H9 (cell line): ENCODE measurements around the gene FBXO42. TPM values are rescaled to one million over a fixed set of nuclear protein-coding genes. Genes with fewer than 3 reads are reported as not detected.

Experiments used
- DNase-seq: peaks from one replicate; pipeline ENCODE4 v3.0.0-alpha.2; 2017
- H2AFZ ChIP-seq: one replicate; pipeline ENCODE4 v1.6.1; 2013; ENCODE audit warnings: mild to moderate bottlenecking, low read length, control low read depth, moderate library complexity
- H2AK5ac ChIP-seq: 2 replicates; pipeline ENCODE4 v1.6.1; 2013; ENCODE audit warnings: low read length, control low read depth, mixed read lengths; ENCODE audit not compliant: insufficient read length
- H2BK120ac ChIP-seq: one replicate; pipeline ENCODE4 v1.6.1; 2013; ENCODE audit warnings: low read depth, mild to moderate bottlenecking, low read length, control low read depth, inconsistent platforms; ENCODE audit not compliant: poor library complexity, severe bottlenecking
- H2BK12ac ChIP-seq: 2 replicates; pipeline ENCODE4 v1.6.1; 2013; ENCODE audit warnings: low read length, control low read depth, mixed read lengths, low read depth; ENCODE audit not compliant: insufficient read length
- H2BK15ac ChIP-seq: 2 replicates; pipeline ENCODE4 v1.6.1; 2013; ENCODE audit warnings: low read depth, low read length, control low read depth
- H2BK20ac ChIP-seq: one replicate; pipeline ENCODE4 v1.6.1; 2013; ENCODE audit warnings: low read depth, mild to moderate bottlenecking, low read length, control low read depth, inconsistent platforms; ENCODE audit not compliant: poor library complexity, severe bottlenecking
- H2BK5ac ChIP-seq: 2 replicates; pipeline ENCODE4 v1.6.1; 2013; ENCODE audit warnings: low read length, control low read depth, mixed read lengths; ENCODE audit not compliant: insufficient read length
- H3K14ac ChIP-seq: 2 replicates; pipeline ENCODE4 v1.6.1; 2013; ENCODE audit warnings: low read length, control low read depth; ENCODE audit not compliant: insufficient read depth
- H3K18ac ChIP-seq: 2 replicates; pipeline ENCODE4 v1.6.1; 2013; ENCODE audit warnings: low read depth, mild to moderate bottlenecking, mixed read lengths, low read length, control low read depth; ENCODE audit not compliant: insufficient read length
- H3K23ac ChIP-seq: 2 replicates; pipeline ENCODE4 v1.6.1; 2013; ENCODE audit warnings: low read length, control low read depth, mixed read lengths, low read depth; ENCODE audit not compliant: insufficient read length
- H3K23me2 ChIP-seq: 2 replicates; pipeline ENCODE4 v1.6.1; 2013; ENCODE audit warnings: low read depth, mild to moderate bottlenecking, mixed read lengths, low read length, control low read depth; ENCODE audit not compliant: insufficient read length, poor library complexity, severe bottlenecking
- H3K27ac ChIP-seq: 2 replicates; pipeline ENCODE4 v1.5.1; 2013; ENCODE audit warnings: low read length, control low read depth, mixed read lengths, low read depth; ENCODE audit not compliant: insufficient read length
- H3K27me3 ChIP-seq: 2 replicates; pipeline ENCODE4 v1.6.1; 2013; ENCODE audit warnings: low read length, control low read depth, inconsistent platforms; ENCODE audit not compliant: insufficient read depth
- H3K4ac ChIP-seq: 2 replicates; pipeline ENCODE4 v1.6.1; 2013; ENCODE audit warnings: low read depth, mild to moderate bottlenecking, control low read depth, inconsistent platforms, low read length, moderate library complexity
- H3K4me1 ChIP-seq: 2 replicates; pipeline ENCODE4 v1.6.1; 2013; ENCODE audit warnings: low read length, control low read depth, inconsistent platforms; ENCODE audit not compliant: insufficient read depth
- H3K4me2 ChIP-seq: 2 replicates; pipeline ENCODE4 v1.6.1; 2013; ENCODE audit warnings: low read length, control low read depth, mixed read lengths; ENCODE audit not compliant: insufficient read length, insufficient read depth
- H3K56ac ChIP-seq: 2 replicates; pipeline ENCODE4 v1.6.1; 2013; ENCODE audit warnings: low read depth, mild to moderate bottlenecking, mixed read lengths, low read length, control low read depth; ENCODE audit not compliant: insufficient read length
- H3K79me1 ChIP-seq: 2 replicates; pipeline ENCODE4 v1.6.1; 2013; ENCODE audit warnings: low read depth, mild to moderate bottlenecking, moderate library complexity, low read length, control low read depth, inconsistent platforms; ENCODE audit not compliant: insufficient read depth, poor library complexity, severe bottlenecking
- H3K79me2 ChIP-seq: 2 replicates; pipeline ENCODE4 v1.6.1; 2013; ENCODE audit warnings: low read length, control low read depth, inconsistent platforms; ENCODE audit not compliant: insufficient read depth
- H3K9ac ChIP-seq: 2 replicates; pipeline ENCODE4 v1.6.1; 2013; ENCODE audit warnings: low read length, control low read depth, mixed read lengths; ENCODE audit not compliant: insufficient read length; ENCODE audit errors: extremely low read depth
- H3K9me3 ChIP-seq: one replicate; pipeline ENCODE4 v1.6.1; 2013; ENCODE audit warnings: low read depth, low read length, inconsistent platforms; ENCODE audit not compliant: control insufficient read depth
- H3T11ph ChIP-seq: one replicate; pipeline ENCODE4 v1.6.1; 2013; ENCODE audit warnings: mild to moderate bottlenecking, low read length, control low read depth, inconsistent platforms
- H4K20me1 ChIP-seq: one replicate; pipeline ENCODE4 v1.6.1; 2013; ENCODE audit not compliant: control insufficient read depth, insufficient read length, insufficient read depth
- H4K5ac ChIP-seq: 2 replicates; pipeline ENCODE4 v1.6.1; 2013; ENCODE audit warnings: low read depth, mild to moderate bottlenecking, mixed read lengths, low read length, control low read depth; ENCODE audit not compliant: insufficient read length
- H4K8ac ChIP-seq: replicated peaks from 2 replicates; pipeline ENCODE4 v1.6.1; 2013; ENCODE audit warnings: low read length, control low read depth, mixed read lengths, low read depth; ENCODE audit not compliant: insufficient read length
- H4K91ac ChIP-seq: 2 replicates; pipeline ENCODE4 v1.6.1; 2013; ENCODE audit warnings: low read depth, mild to moderate bottlenecking, moderate library complexity, mixed read lengths, low read length, control low read depth; ENCODE audit not compliant: insufficient read length
- H3K27ac Mint-ChIP-seq, 3 experiments: 2 replicates in 2 of 3; 3 replicates in 1 of 3; pipeline ENCODE4 v1.8.0; 2020 to 2021; ENCODE audit warnings: mixed read lengths in 3 of 3, mild to moderate bottlenecking in 1 of 3, moderate library complexity in 1 of 3
- H3K27me3 Mint-ChIP-seq: 2 replicates; pipeline ENCODE4 v1.8.0; 2021; ENCODE audit warnings: low read depth, mild to moderate bottlenecking, moderate library complexity, mixed read lengths
- H3K36me3 Mint-ChIP-seq, 3 experiments: 2 replicates in 2 of 3; 3 replicates in 1 of 3; pipeline ENCODE4 v1.8.0; 2020 to 2021; ENCODE audit warnings: low read depth in 3 of 3, mixed read lengths in 3 of 3; ENCODE audit not compliant: insufficient read depth in 1 of 3
- H3K4me1 Mint-ChIP-seq, 2 experiments: 2 replicates each; pipeline ENCODE4 v1.8.0; 2020; ENCODE audit warnings: mixed read lengths in 2 of 2
- H3K4me3 Mint-ChIP-seq, 2 experiments: 2 replicates in 1 of 2; 3 replicates in 1 of 2; pipeline ENCODE4 v1.8.0; 2020 to 2021; ENCODE audit warnings: mild to moderate bottlenecking in 2 of 2, mixed read lengths in 2 of 2, moderate library complexity in 1 of 2
- H3K9me3 Mint-ChIP-seq, 2 experiments: 2 replicates in 1 of 2; 3 replicates in 1 of 2; pipeline ENCODE4 v1.8.0; 2020; ENCODE audit warnings: mild to moderate bottlenecking in 2 of 2, mixed read lengths in 2 of 2, moderate library complexity in 1 of 2
- WGBS: extraction: QIAGEN DNeasy Blood & Tissue Kit; methylation state at CpG from one replicate; pipeline ENCODE4 v1.1.7; 2013; ENCODE audit warnings: missing lambda C conversion rate, low lambda C conversion rate, mixed read lengths; ENCODE audit not compliant: insufficient read length; ENCODE audit errors: extremely low coverage; 5-methylcytosine and 5-hydroxymethylcytosine counted together
- total RNA-seq: library from RNA; stranded (reverse); gene quantifications from 2 replicates; pipeline ENCODE4 v1.2.1, GENCODE V29; 2021
- TF ChIP-seq, protein P1 (sequence below): fragments of 200-600 bp; sonication (generic); conservative IDR thresholded peaks from 3 replicates; pipeline ENCODE4 v1.8.0; 2021; ENCODE audit warnings: antibody characterized with exemption, mild to moderate bottlenecking

The FBXO42 gene
- total RNA-seq, 1 experiment from 2014 or later: 17.4 TPM

DNA sequence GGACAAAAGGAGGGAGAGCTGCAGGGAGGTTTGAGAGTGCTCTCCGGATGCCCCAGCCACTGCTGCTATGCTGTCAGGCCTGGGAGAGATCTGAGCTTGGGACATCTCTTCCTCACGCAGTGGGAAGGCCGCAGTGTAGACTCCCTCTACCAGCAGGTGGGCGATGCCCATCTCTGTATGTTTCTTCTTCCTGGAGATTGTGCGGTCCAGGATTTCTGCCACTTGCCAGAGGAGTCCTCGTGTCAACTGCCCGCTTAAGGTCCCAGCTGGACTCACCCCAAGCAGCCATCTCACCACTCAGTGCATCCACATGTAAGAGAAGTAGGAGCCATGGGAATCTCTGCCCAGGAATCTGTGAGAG, 126.2 kb downstream of the FBXO42 start:
- no peaks in the 10 kb centered on the region for H3K36me3 Mint-ChIP-seq
- Histone ChIP-seq H3K14ac (no peak overlapping the region; the same call in 1 of the 2 replicates), H2BK20ac (no peak overlapping the region), H3K23me2 (peaks cover 9% of the 10 kb centered on the region), H2BK120ac (no peak overlapping the region), H4K5ac (no peak overlapping the region), H3K9me3 (no peaks in the 10 kb centered on the region), H3K79me1 (no peaks in the 10 kb centered on the region), H4K20me1 (peaks cover 4% of the 10 kb centered on the region), H3K23ac (no peak overlapping the region), H3K56ac (no peak overlapping the region), H3K27me3 (peaks cover 19% of the 10 kb centered on the region; the same call in 1 of the 2 replicates), H2BK15ac (no peak overlapping the region), H3K27ac (no peak overlapping the region), H2AFZ (no peak overlapping the region), H4K8ac (no peak overlapping the region), H2BK5ac (no peak overlapping the region), H3K4me1 (no peaks in the 10 kb centered on the region), H3K9ac (no peak overlapping the region), H3K4ac (no peak overlapping the region), H3T11ph (no peak overlapping the region), H4K91ac (no peak overlapping the region), H3K79me2 (no peaks in the 10 kb centered on the region), H3K18ac (no peak overlapping the region), H3K4me2 (peak overlapping the region; percentile 65), H2BK12ac (no peak overlapping the region), H2AK5ac (no peak overlapping the region)
- TF ChIP-seq, protein P1, sequence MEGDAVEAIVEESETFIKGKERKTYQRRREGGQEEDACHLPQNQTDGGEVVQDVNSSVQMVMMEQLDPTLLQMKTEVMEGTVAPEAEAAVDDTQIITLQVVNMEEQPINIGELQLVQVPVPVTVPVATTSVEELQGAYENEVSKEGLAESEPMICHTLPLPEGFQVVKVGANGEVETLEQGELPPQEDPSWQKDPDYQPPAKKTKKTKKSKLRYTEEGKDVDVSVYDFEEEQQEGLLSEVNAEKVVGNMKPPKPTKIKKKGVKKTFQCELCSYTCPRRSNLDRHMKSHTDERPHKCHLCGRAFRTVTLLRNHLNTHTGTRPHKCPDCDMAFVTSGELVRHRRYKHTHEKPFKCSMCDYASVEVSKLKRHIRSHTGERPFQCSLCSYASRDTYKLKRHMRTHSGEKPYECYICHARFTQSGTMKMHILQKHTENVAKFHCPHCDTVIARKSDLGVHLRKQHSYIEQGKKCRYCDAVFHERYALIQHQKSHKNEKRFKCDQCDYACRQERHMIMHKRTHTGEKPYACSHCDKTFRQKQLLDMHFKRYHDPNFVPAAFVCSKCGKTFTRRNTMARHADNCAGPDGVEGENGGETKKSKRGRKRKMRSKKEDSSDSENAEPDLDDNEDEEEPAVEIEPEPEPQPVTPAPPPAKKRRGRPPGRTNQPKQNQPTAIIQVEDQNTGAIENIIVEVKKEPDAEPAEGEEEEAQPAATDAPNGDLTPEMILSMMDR: no peak
- H3K9me3 Mint-ChIP-seq: no peaks in the 10 kb centered on the region; a peak in 2 of 5 replicates
- no peak for DNase-seq
- peaks cover 20 to 23% of the 10 kb centered on the region in 2 experiments for H3K4me1 Mint-ChIP-seq
- peaks cover 75% of the 10 kb centered on the region for H3K27me3 Mint-ChIP-seq
- no peak overlapping the region for H3K27ac Mint-ChIP-seq
- peak overlapping the region; percentile 69 to 83 for H3K4me3 Mint-ChIP-seq
- no CpG with 5 or more reads among the region's 7 CpGs for WGBS
